HG03520 (cell line): ENCODE data around the gene DHX30.

Experiments
- ATAC-seq: cut with Tn5 transposase; IDR thresholded peaks from one replicate; pipeline ENCODE4 v1.9.1; 2021; ENCODE audit warnings: mild to moderate bottlenecking, moderate library complexity; ENCODE audit not compliant: unreplicated experiment

DHX30 gene

DNA sequence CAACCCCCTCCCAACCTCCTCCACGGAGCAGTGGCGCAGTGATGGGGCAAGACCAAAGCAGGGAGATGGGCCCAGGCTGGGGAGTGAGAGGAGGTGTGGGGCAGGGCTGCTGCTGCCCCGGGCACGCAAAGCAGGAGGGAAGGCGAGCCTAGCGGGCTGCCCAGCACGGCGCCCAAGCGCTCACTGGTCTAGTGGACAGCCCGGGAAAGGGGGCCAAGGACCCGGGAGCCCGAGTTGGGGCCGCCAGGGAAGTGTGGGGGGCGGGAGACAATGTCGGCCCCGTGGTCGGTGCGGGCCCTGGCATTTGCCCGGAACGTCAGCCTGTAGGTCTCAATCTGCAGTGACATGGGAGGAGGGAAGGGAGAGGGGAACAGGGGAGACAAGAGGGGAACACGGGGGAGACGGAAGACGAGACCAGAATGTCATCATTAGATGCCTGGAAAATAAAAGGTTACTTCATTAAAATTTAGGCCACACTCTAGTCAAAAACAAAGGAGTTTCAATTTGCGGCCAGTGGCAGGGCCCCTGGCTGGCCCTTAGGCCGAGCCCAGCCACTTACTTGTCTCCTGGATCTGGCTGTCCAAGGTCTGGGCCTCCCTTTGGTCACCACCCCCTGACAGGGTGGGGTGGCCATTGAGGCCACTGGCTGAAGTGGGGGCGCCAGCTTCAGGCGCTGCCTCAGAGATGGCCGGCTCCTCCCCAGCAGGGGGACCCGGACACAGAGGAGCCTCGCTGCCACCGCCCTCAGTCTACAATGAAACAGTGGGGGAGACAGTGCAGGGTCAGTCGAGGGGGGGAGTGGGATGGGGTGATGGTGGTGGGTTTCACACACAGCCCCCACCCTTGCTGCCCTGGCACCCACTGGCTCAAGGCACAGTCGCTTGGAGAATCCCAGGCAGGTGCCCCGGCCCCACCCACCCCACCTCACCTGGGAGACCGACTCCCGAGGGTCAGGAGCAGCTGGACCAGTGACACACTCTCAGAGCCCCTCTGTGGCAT lies 50.0 kb downstream of the DHX30 start:
- ATAC-seq: no peak

DNA sequence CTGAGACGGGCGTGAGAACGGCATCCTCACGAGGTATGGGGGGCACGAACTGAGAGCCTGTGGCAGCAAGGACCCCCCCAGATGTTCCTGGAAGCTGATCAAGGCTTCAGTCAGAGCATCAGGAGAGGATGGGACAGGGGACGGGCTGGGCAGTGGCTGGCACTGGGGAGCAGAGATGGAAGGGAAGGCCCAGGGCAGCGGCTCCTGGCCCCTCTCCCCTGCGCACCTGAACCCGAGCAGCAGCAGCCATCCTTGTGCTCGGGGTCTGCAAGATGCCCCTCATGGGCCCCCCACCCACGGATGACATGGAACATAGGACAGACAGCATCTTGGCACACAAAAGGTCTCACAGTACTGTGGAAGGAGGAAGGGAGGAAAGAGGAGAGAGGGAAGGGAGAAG lies 51.3 kb downstream of the DHX30 start:
- no peak for ATAC-seq

DNA sequence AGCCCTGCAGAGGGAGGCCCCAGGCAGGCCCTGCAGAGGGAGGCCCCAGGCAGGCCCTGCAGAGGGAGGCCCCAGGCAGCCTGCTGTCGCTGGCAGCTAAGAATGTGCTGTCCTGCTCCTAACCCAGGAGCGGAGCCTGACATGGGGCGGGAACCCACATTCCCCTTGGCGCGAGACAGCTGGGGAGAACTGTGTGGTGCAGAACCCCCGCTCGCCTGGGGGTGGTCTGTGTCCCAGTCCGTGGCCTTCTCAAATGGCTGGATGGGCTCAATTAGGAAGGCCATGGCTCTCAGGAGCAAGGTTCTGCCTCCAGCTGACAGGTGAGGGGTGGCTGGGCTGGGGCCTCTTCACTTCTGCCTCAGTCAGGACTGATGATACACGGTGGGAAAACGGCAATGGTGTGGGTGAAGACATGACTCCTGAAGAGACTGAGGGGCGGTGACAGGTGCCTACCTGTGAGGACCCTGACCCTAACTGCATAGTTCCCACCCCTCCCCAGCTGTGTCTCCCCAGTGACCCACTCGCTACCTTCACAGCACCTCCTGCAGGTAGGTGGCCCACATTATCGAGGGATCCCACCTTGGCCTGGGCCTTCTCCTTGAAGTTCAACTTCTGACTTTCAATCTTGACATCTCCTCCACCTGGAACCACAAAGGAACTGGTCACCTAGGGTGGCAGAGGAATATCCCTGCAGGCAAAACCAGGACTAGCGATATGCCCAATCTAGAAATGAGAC lies 52.0 kb downstream of the DHX30 start:
- ATAC-seq: no peak

DNA sequence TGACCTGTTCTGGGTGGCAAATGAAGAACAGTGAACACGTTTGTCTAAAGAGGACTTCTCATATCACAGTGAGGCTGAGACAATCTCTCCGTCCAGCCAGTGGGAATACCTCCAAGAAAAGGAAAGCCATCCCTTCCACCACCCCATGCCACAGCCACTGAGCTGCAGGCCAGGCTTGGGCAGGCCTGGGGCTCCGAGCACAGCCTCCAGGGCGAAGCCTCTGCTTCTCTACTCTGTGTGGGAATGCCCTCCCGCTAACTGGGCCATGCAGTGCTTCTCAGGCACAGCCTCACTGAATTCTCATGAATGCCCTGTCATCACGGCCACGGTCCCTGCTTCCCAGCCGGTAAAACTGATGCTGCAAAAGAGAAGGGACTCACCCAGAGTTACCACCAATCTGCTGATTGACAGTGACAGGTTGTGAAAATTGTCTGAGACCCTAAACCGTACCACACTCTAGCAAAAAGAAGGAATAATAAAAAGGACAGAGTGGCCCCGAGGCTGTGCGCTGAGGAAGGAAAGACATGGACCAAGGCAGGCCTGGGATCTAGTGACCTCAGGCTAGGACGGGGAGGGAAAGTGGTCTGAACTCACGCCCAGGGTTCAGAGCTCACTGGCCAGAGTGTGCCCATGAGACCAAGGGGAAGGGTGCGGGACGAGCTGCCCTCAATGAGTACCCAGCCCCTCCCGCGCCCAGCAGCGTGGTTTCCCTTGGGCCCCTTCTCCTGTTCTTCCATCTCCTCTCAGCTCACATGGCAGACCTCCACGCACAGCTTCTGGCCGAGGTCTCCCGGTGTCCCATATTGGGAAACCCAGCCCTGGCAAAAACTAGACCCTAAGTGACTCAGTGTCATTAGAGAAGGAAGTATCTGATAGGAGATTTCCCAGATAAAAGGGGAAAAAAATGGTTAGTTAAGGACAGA lies 52.8 kb downstream of the DHX30 start:
- ATAC-seq: no peak

DNA sequence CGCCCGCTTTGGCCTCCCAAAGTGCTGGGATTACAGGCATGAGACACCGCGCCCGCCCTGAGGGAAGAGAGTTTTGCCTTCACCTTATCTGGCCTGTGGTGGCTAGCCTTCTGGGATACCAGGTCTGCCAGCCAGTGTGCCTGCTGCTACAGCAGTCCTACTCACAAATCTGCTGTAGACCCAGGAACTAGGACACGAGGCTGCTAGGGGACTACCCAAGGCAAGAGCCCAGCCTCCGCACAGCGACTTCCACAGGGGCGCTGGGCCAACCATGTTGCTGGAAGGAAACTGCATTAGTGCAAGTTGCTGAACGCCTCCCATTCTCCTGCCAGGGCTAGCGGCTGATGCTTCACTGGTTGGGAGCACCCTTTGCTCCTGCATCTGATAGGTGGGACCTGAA lies 53.7 kb downstream of the DHX30 start:
- ATAC-seq: no peak

DNA sequence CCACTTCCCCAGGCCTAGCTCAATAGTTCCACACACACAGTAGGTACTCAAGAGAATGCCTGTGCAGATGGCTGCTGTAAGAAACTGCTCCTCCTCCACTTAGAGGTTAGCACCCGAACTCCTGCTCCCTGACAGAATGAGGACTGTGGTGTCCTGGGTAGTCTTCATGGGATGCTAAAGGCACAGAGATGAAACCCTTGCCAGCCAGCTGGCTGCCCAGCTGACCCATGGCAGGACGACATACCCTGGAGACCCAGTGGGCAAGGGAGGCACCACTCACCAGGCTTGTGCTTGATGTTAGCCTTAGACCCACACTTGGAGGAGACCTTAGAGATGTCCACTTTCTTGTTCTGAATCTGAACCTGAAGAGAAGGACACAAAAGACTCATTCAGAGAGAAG lies 54.2 kb downstream of the DHX30 start:
- ATAC-seq: no peak

DNA sequence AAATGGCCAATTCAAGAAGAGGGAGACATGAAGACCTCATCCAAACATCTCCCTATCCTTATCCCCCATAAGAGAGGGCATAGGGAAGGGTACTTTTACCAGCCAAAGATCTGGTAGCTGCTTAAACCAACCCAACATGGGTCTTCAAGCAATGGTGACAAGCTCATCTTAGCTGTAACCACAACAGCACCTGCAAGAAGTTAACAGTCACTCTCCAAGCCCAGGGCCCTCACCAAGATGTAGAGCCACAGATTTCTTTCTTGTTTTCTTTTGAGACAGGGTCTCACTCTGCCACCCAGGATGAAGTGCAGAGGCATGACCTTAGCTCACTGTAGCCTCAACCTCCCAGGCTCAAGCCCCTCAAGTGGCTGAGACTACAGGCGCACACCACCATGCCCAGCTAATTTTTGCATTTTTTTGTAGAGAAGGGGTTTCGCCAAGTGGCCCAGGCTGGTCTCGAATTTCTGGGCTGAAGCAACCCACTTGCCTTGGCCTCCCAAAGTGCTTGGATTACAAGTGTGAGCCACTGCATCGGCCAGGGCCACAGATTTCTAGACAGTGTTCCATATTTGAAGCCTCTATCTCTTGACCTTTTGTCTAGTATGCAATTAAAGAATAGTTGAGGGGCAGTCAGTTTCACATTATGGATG lies 57.1 kb downstream of the DHX30 start:
- ATAC-seq: no peak

DNA sequence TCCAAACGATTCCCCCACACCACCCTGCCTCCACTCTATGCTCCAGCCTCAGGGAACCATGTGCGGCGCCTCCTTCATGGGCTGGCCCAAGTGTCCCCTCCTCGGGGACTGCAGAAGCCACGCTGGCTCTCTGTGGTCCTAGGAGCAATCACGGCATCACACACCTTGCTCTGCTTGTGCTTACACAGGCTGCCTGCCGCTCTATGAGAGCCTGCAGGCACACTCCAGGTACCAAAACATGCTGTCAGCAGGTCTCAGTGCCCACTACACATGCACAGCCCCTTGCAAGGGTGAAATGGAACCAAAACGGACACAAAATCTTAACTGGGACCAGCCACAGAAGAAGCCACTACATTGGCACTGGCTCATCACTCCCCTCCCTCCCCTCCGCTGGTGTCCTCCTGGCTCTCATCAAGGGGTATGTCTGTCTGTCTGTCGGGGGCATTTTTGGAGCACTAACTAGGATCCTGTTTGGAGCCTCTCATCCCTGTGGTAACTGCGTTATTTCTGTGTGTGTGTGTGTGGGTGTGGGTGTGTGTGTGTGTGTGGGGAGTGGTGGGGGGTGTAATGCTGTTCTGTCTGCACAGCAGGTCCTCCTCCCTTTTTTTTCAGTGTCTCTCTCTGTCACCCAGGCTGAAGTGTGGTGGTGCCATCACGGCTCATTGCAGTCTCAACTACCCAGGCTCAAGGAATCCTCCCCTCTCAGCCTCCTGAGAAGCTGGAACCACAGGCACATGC lies 60.6 kb downstream of the DHX30 start:
- ATAC-seq: no peak

DNA sequence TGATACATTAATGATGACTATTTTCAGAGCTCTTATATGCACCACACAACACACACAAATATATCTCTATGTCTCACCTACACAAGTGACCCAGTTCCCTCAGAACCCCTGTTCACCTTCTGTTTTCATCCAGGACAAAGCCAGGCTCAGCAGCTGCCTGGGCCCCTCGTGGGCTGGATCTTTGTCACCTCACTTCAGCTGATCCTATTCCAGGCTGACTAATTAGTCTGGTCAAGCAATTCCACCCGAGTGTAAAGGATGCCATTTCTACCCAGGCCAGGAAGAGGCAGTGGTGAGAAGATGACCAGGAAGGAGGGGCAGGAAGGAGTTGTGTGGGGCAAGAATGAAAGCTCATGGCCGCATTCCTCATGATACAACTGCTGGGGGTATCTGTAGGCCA lies 62.3 kb downstream of the DHX30 start:
- ATAC-seq: no peak

DNA sequence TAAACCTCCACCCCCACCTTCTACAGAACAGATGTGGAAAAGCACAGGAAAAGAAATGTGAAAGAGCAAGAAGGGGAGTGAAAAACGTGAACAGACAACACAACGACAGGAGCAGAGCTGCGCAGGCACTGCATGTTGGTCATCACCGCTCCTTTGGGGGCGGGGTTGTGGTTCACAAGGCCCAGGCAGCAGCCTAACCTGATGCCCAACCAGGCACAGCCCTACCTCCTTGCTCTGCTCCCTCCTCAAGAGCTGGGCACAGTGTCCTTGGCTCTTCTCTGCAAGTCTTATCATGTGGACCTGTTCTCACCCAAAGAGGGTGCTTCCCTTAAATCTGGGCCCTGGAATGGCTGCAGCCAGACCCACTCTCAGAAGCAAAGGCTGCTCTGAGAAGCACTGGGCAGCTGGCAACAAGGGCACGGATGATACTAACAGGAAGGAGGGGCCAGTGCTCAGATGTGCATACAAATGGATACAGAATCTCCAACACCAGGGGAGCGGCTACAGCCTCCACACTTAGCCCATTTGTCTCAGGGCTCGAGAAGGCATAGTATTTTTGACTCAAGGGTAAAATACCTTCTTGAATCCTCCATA lies 64.6 kb downstream of the DHX30 start:
- ATAC-seq: no peak

DNA sequence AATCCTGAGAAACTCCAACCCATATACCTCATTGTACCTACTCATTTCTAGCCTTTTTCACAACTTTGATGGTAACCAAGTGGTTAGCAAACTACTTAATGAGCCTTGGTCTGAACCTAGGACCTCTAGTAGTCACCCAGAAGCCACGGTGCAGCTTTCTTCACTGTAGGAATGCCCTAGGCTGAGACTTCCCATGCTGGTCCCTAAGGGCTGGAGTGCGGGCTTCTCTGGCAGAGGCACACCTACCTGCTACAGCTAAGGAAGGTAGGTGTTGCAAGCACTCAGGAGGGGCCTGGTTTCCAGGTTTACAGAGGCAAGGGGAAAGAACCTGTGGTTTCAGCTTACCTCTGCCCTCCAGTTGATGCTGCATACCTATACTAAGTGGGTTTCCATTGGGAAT lies 65.4 kb downstream of the DHX30 start:
- no peak for ATAC-seq

DNA sequence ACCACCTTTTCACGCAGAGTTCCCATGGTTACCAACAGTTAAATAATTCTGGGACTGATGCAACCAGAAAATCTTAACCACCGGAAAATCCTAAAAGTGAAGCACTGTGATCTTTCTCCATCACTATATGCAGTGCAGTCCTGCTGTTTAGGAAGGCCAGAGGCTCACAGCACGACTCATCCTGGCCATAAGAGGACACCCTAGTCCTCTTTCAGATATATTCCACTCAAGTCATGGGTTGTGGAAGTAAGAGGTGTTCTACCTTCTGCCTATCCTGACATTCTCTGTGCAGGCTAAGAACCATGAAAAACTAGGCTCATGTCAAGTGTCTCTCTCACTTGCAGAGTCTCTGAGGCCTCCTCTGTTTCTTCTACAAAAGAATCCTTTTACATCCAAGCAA lies 67.2 kb downstream of the DHX30 start:
- no peak for ATAC-seq

DNA sequence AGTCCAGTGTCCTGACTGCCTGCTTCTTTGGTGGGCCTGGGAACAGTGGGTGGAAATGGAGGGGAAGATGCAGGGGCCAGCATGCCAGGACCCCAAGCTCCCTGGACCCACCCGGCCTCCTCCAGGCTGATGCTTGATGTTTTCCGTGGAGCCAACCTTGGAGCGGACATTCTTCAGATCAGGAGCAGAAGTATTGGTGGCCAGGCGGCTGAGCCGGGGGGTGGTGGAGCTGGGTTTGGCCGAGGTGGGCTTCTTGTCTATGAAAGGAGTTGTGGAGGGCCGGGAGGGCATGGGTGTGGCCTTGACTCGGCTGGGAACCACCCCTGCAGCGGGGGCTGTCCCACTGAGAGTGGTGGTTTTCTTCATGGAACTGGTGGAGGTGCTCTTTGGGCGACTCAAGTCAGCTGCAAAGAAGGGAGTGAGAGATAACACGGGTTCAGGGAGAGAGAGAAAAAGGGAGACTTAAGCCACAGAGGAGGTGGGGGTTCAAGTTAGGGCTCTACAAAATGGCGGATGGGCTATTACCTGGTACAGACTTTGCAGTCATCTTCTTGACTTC lies 67.8 kb downstream of the DHX30 start:
- no peak for ATAC-seq

DNA sequence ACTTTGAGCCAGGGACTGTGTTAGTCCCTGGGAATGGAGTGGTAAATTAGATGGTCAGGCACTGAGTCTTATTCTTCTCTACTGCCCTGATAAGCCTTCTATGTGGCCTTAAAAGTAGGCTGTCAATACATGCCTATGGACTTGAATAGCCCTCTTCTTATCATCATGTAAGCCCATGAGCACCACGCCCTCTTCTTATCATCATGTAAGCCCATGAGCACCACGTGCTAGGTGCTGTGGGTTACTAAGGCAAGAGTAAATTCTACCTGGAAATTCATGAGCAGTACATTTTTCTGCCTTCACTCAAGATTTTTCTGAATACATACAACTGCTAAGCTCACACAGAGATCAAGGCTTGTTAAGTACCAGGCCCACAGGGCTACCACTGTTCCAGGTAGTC lies 68.5 kb downstream of the DHX30 start:
- ATAC-seq: no peak

DNA sequence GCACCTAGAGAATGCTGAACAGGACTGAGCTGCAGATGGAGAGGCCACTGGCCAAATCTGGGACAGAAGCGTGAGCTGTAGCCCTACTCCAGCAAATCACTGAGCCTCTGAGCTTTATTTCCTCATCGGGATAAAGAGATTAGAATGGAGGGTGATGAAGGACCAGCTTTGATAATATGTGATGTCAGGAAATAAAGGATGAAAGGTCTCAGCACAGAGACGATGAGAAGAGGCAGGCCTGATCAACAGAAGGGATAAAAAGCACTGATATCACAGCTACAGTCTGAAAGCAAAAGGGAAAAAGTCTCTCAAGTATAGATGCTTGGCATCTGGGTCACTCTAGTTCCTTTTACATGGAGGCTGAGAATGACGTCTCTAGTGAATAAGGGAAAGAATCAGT lies 70.0 kb downstream of the DHX30 start:
- ATAC-seq: no peak

DNA sequence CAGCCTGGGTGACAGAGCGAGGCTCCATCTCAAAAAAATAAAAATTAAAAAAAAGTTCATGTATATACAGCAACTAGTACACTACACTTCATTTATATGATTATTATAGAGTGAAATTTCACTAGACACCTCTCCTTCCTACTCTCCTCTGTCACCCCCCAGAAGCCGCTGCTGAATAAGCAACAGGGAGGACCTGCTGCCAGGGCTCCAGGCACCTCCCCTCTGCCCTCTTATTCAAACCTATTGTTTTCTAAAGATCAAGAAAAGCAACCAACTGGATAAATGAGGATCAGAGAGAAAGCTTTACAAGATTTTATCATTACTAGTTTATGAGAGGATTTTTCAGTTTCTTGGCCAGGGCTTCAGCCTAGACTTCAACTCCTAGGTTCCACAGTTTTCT lies 71.5 kb downstream of the DHX30 start:
- ATAC-seq: no peak

DNA sequence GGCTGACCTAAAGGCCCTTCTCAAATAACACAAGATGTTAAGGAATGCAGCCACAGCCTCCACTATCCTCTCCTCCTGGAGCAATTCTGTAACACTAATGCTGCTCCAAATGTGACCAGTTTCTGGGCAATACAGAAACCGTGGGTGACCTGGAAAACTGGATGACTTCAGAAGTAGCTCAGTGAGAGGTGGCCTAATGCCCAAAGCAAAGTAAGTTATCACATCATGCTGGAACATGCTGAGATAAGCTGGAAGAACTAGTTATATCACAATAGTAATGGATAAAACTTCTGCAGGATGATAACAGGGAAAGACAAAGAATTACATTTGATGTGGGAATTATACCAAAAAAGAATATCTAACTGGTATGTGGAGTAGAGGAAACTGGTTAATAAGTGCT lies 72.0 kb downstream of the DHX30 start:
- no peak for ATAC-seq

DNA sequence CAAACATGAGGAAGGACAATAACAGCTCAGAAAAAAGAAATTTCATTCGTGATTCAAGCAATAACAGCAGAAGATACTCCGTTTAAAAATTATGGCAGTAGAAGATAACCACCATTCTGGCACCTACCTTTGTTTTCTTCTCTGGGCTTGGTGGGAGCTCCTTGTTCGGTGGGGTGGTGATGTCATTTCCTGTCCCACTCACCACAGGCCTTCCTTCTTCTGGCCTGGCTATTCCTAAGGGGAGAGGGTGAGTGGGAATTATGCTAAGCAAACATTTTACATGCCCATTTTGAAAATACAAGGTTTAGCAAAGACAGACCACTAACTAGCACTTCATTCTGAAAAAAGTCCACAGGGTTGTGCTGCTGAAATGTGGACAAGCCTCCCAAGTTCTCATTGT lies 74.4 kb downstream of the DHX30 start:
- ATAC-seq: no peak

DNA sequence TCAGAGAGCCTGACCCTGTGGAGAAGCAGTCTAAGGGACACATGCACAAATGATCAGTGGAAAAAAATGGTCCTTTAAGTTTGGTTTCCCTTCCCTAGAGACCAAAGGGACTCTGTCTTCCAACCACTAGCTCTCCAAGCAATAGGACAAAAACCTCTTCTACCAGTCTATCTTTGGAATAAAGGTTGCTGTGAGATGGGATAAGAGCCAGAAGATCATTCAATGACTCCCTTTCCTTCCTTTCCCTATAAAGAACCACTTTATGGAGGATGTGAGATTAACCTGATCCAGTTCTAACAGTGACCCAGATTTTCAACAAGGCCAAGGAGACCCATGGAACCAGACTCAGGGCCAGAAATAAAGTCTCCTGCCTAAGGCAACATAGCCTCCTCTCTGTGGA lies 74.8 kb downstream of the DHX30 start:
- ATAC-seq: no peak
